IMR-90 (cell line): ENCODE data around the gene GJB3. TPM values are rescaled to one million over a fixed set of nuclear protein-coding genes. Genes with fewer than 3 reads are reported as not detected.

Experiments
- ATAC-seq: fragments of 200-7000 bp; cut with Tn5 transposase; 2 replicates; pipeline ENCODE4 v1.9.1; 2020; ENCODE audit warnings: low read depth, mild to moderate bottlenecking, moderate library complexity
- BruUV-seq: library from RNA; stranded (reverse); fragments of 400-500 nt; replicated peaks from 2 replicates; lab custom pipeline; 2021; lab: Mats Ljungman, UMichigan
- CTCF ChIA-PET: fragments of 300-600 bp; formaldehyde crosslinking; extraction: SDS; loops from one replicate; lab custom pipeline; 2021; ENCODE audit warnings: antibody characterized with exemption; lab: Yijun Ruan, JAX
- POLR2A ChIA-PET: fragments of 300-600 bp; sonication (Branson Sonifier 250); formaldehyde crosslinking; loops from one replicate; lab custom pipeline; 2022; ENCODE audit warnings: antibody characterized with exemption; ENCODE audit not compliant: unreplicated experiment; lab: Charles Lee
- DNase-seq: peaks from one replicate; pipeline ENCODE4 v3.0.0; 2013
- H2AFZ ChIP-seq: replicated peaks from 2 replicates; pipeline ENCODE3; 2013; ENCODE audit warnings: low read length, mild to moderate bottlenecking; ENCODE audit not compliant: poor library complexity
- H2AK5ac ChIP-seq: 2 replicates; pipeline ENCODE4 v1.6.1; 2013; ENCODE audit warnings: low read depth, low read length, inconsistent platforms
- H2AK9ac ChIP-seq: replicated peaks from 2 replicates; pipeline ENCODE3; 2013; ENCODE audit warnings: mild to moderate bottlenecking, low read depth, low read length, moderate library complexity; ENCODE audit not compliant: poor library complexity
- H2BK120ac ChIP-seq: 2 replicates; pipeline ENCODE4 v1.6.1; 2013; ENCODE audit warnings: low read depth, low read length, inconsistent platforms
- H2BK15ac ChIP-seq: 3 replicates; pipeline ENCODE4 v1.6.1; 2013; ENCODE audit warnings: low read depth, low read length, inconsistent platforms
- H2BK20ac ChIP-seq: 2 replicates; pipeline ENCODE4 v1.6.1; 2013; ENCODE audit warnings: low read depth, mild to moderate bottlenecking, inconsistent platforms, low read length, moderate library complexity
- H2BK5ac ChIP-seq: 2 replicates; pipeline ENCODE4 v1.6.1; 2013; ENCODE audit warnings: mild to moderate bottlenecking, low read depth, low read length, inconsistent platforms; ENCODE audit not compliant: poor library complexity, severe bottlenecking
- H3K14ac ChIP-seq: replicated peaks from 2 replicates; pipeline ENCODE4 v1.6.1; 2013; ENCODE audit warnings: low read depth, low read length, inconsistent platforms
- H3K18ac ChIP-seq: 2 replicates; pipeline ENCODE4 v1.6.1; 2013; ENCODE audit warnings: low read depth, low read length, control low read depth
- H3K23ac ChIP-seq: 2 replicates; pipeline ENCODE4 v1.6.1; 2013; ENCODE audit warnings: low read depth, low read length, inconsistent platforms
- H3K27ac ChIP-seq: 2 replicates; pipeline ENCODE4 v1.5.1; 2013; ENCODE audit warnings: mild to moderate bottlenecking, control low read depth, low read length; ENCODE audit not compliant: insufficient read depth
- H3K27me3 ChIP-seq: 2 replicates; pipeline ENCODE4 v1.6.1; 2013; ENCODE audit warnings: low read length; ENCODE audit not compliant: control insufficient read depth, insufficient read depth
- H3K36me3 ChIP-seq: 2 replicates; pipeline ENCODE4 v1.6.1; 2013; ENCODE audit warnings: low read length, mixed read lengths; ENCODE audit not compliant: control insufficient read depth, insufficient read depth
- H3K4ac ChIP-seq: 2 replicates; pipeline ENCODE4 v1.6.1; 2013; ENCODE audit warnings: low read depth, low read length, inconsistent platforms
- H3K4me1 ChIP-seq: 2 replicates; pipeline ENCODE4 v1.6.1; 2013; ENCODE audit warnings: low read length, mixed read lengths; ENCODE audit not compliant: control insufficient read depth, insufficient read depth
- H3K4me2 ChIP-seq: 2 replicates; pipeline ENCODE4 v1.6.1; 2013; ENCODE audit warnings: low read depth, mild to moderate bottlenecking, control low read depth, low read length, moderate library complexity
- H3K4me3 ChIP-seq: 2 replicates; pipeline ENCODE4 v1.5.1; 2013; ENCODE audit warnings: low read depth, mild to moderate bottlenecking, control low read depth, low read length, moderate library complexity; ENCODE audit not compliant: insufficient read depth
- H3K56ac ChIP-seq: 2 replicates; pipeline ENCODE4 v1.6.1; 2013; ENCODE audit warnings: low read length, inconsistent platforms; ENCODE audit not compliant: insufficient read depth; ENCODE audit errors: extremely low read depth
- H3K79me1 ChIP-seq, 2 experiments: 2 replicates each; pipeline ENCODE4 v1.6.1; 2013; ENCODE audit warnings: low read length in 2 of 2, inconsistent platforms in 1 of 2, low read depth in 1 of 2
- H3K9ac ChIP-seq: 2 replicates; pipeline ENCODE4 v1.6.1; 2013; ENCODE audit warnings: low read depth, low read length, control low read depth
- H3K9me1 ChIP-seq: 2 replicates; pipeline ENCODE4 v1.6.1; 2013; ENCODE audit warnings: low read length, inconsistent platforms; ENCODE audit not compliant: insufficient read depth
- H3K9me3 ChIP-seq: 2 replicates; pipeline ENCODE4 v1.6.1; 2013; ENCODE audit warnings: low read length; ENCODE audit not compliant: control insufficient read depth, insufficient read depth
- H4K20me1 ChIP-seq: 2 replicates; pipeline ENCODE4 v1.6.1; 2013; ENCODE audit warnings: low read length, inconsistent platforms; ENCODE audit not compliant: insufficient read depth
- H4K5ac ChIP-seq: 2 replicates; pipeline ENCODE4 v1.6.1; 2013; ENCODE audit warnings: mild to moderate bottlenecking, low read depth, low read length, control low read depth
- H4K8ac ChIP-seq, 2 experiments: 2 replicates each; pipeline ENCODE4 v1.6.1; 2013; ENCODE audit warnings: low read depth in 2 of 2, low read length in 2 of 2, control low read depth in 1 of 2, inconsistent platforms in 1 of 2
- H4K91ac ChIP-seq: 2 replicates; pipeline ENCODE4 v1.6.1; 2013; ENCODE audit warnings: low read depth, low read length, inconsistent platforms; ENCODE audit not compliant: insufficient read depth
- BHLHE40 ChIP-seq: fragments of 150-350 bp; IDR thresholded peaks from 2 replicates; pipeline ENCODE4 v1.6.1; 2016; ENCODE audit warnings: mild to moderate bottlenecking, low read depth, low read length
- CEBPB ChIP-seq: IDR thresholded peaks from 2 replicates; pipeline ENCODE4 v1.6.1; 2012; ENCODE audit warnings: low read depth, low read length, improper control_type of control experiment
- CHD1 ChIP-seq: IDR thresholded peaks from 2 replicates; pipeline ENCODE4 v1.6.1; 2012; ENCODE audit warnings: low read depth, low read length, improper control_type of control experiment
- ELK1 ChIP-seq: fragments of 150-350 bp; IDR thresholded peaks from 2 replicates; pipeline ENCODE4 v1.6.1; 2016; ENCODE audit warnings: low read depth, mild to moderate bottlenecking, low read length, moderate library complexity, borderline replicate concordance
- FOS ChIP-seq: fragments of 150-350 bp; IDR thresholded peaks from 2 replicates; pipeline ENCODE4 v1.6.1; 2016; ENCODE audit warnings: low read depth, low read length
- MAFK ChIP-seq: IDR thresholded peaks from 2 replicates; pipeline ENCODE4 v1.6.1; 2012; ENCODE audit warnings: low read depth, low read length, improper control_type of control experiment
- MAZ ChIP-seq: IDR thresholded peaks from 2 replicates; pipeline ENCODE4 v1.6.1; 2012; ENCODE audit warnings: low read depth, mild to moderate bottlenecking, low read length, improper control_type of control experiment, moderate library complexity, borderline replicate concordance
- NFE2L2 ChIP-seq: fragments of 150-350 bp; IDR thresholded peaks from 2 replicates; pipeline ENCODE4 v1.6.1; 2016; ENCODE audit warnings: low read depth, mild to moderate bottlenecking, low read length
- POLR2A ChIP-seq: IDR thresholded peaks from 2 replicates; pipeline ENCODE4 v1.6.1; 2012; ENCODE audit warnings: mild to moderate bottlenecking, low read depth, low read length
- RAD21 ChIP-seq: IDR thresholded peaks from 2 replicates; pipeline ENCODE4 v1.6.1; 2012; ENCODE audit warnings: low read length, improper control_type of control experiment
- RCOR1 ChIP-seq: IDR thresholded peaks from 2 replicates; pipeline ENCODE4 v1.6.1; 2012; ENCODE audit warnings: mild to moderate bottlenecking, low read length, improper control_type of control experiment; ENCODE audit not compliant: insufficient replicate concordance
- RFX5 ChIP-seq: IDR thresholded peaks from 2 replicates; pipeline ENCODE4 v1.8.0; 2012; ENCODE audit warnings: low read depth, mild to moderate bottlenecking, low read length, moderate library complexity
- SMC3 ChIP-seq: fragments of 150-350 bp; IDR thresholded peaks from 2 replicates; pipeline ENCODE4 v1.6.1; 2016; ENCODE audit warnings: low read depth, mild to moderate bottlenecking, antibody characterized with exemption, low read length, moderate library complexity
- WGBS, 2 experiments: methylation state at CpG; one replicate each; pipeline versions ENCODE4 v1.1.5 to v1.1.7; 2013; ENCODE audit warnings: missing lambda C conversion rate in 2 of 2; ENCODE audit not compliant: insufficient read length in 1 of 2; ENCODE audit errors: extremely low coverage in 2 of 2; 5-methylcytosine and 5-hydroxymethylcytosine counted together
- dilution Hi-C: fragments of 300-500 bp; cut with HindIII; formaldehyde crosslinking; loops from one replicate; pipeline ENCODE4 v1.14.3; 2018; ENCODE audit warnings: low sequenced_read_pairs; ENCODE audit not compliant: unreplicated experiment
- in situ Hi-C: fragments of 300-500 bp; cut with MboI; formaldehyde crosslinking; loops from 3 replicates; pipeline ENCODE4 v1.14.3; 2019; ENCODE audit warnings: low sequenced_read_pairs, inconsistent platforms, mixed read lengths
- intact Hi-C: fragments of 100-400 bp; cut with micrococcal nuclease; formaldehyde crosslinking; loops from 2 replicates; pipeline ENCODE4 v1.10.0; 2022
- polyA plus RNA-seq, 3 experiments: library from polyadenylated mRNA; depleted of rRNA; stranded (reverse); fragments of >200 nt; gene quantifications; 2 replicates each; pipeline ENCODE4 v1.2.3, GENCODE V29; 2012; ENCODE audit warnings: low replicate concordance in 1 of 3
- total RNA-seq: library from RNA; depleted of rRNA; stranded (reverse); fragments of >200 nt; gene quantifications from 2 replicates; pipeline ENCODE4 v1.2.3, GENCODE V29; 2012
- TF ChIP-seq, protein P1 (sequence below): fragments of 150-350 bp; IDR thresholded peaks from 2 replicates; pipeline ENCODE4 v1.6.1; 2017; ENCODE audit warnings: mild to moderate bottlenecking, antibody characterized with exemption, low read length, low read depth

GJB3 gene
- total and polyA plus RNA-seq, 2 of the 4 experiments (the other 2 are of a cell fraction) = not detected

DNA sequence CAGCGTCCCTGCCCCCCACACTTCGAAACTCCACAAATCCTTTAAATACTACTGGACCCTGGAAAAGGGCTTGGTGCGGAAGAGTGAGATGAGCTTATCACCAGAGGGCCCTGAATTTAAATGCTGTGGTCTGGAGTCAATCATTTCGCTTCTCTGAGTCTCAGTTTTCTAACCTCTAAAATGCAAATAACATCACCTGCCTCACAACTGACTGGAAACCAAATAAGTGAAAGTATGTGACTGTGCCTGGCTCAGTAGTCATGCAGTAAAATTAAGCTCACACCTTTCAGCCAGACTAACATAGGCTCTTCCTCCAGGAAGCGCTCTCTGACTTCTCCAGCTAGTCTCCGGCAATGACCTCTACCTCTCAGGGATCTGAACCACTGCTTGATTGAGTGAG lies 16.0 kb downstream of the GJB3 start:
- no peak overlapping the region for H4K8ac ChIP-seq
- H3K9me3 ChIP-seq = no peaks in the 10 kb centered on the region
- BruUV-seq = no TSS peak
- intact Hi-C loops (no loop called here), dilution Hi-C loops (no loop called here), in situ Hi-C loops (no loop called here)
- DNase-seq = no peak
- no peak overlapping the region for H3K14ac ChIP-seq
- no peak overlapping the region for H4K91ac ChIP-seq
- no peak overlapping the region for H3K23ac ChIP-seq
- no peak overlapping the region for H3K27ac ChIP-seq
- TF ChIP-seq POLR2A (no peak), RAD21 (no peak), ELK1 (no peak), BHLHE40 (no peak), NFE2L2 (no peak), RCOR1 (no peak), MAFK (no peak), RFX5 (no peak), FOS (no peak), CEBPB (no peak), CHD1 (no peak), SMC3 (no peak), MAZ (no peak)
- TF ChIP-seq, protein P1, sequence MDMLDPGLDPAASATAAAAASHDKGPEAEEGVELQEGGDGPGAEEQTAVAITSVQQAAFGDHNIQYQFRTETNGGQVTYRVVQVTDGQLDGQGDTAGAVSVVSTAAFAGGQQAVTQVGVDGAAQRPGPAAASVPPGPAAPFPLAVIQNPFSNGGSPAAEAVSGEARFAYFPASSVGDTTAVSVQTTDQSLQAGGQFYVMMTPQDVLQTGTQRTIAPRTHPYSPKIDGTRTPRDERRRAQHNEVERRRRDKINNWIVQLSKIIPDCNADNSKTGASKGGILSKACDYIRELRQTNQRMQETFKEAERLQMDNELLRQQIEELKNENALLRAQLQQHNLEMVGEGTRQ = no peak
- no peak overlapping the region for H2BK5ac ChIP-seq
- no peak overlapping the region for H2BK20ac ChIP-seq
- CTCF ChIA-PET = interaction anchor here (1.0 kb wide), 1 partner anchor 56 kb away, joined by 5 read pairs; no protein-coding TSS in a partner anchor
- H3K9me1 ChIP-seq = no peaks in the 10 kb centered on the region
- H2BK15ac ChIP-seq = no peak overlapping the region
- H3K9ac ChIP-seq = no peak overlapping the region
- ATAC-seq = no peak
- H3K36me3 ChIP-seq = no peaks in the 10 kb centered on the region
- H2AK9ac ChIP-seq = no peak overlapping the region
- no peak overlapping the region for H2BK120ac ChIP-seq
- no peak overlapping the region for H2AFZ ChIP-seq
- no peak overlapping the region for H4K5ac ChIP-seq
- no peaks in the 10 kb centered on the region for H4K20me1 ChIP-seq
- no peak overlapping the region for H3K4me2 ChIP-seq
- no peaks in the 10 kb centered on the region for H3K4me1 ChIP-seq
- H2AK5ac ChIP-seq = no peak overlapping the region
- H3K18ac ChIP-seq = no peak overlapping the region
- H3K56ac ChIP-seq = no peak overlapping the region
- POLR2A ChIA-PET = no interaction called here
- no peaks in the 10 kb centered on the region for H3K79me1 ChIP-seq
- WGBS, 2 experiments = no CpG with 5 or more reads among the region's 6 CpGs
- no peak overlapping the region for H3K4ac ChIP-seq
- H3K4me3 ChIP-seq = no peak overlapping the region
- peaks cover 13% of the 10 kb centered on the region for H3K27me3 ChIP-seq
